DOHH2 (cell line): ENCODE results near the gene EHMT2.

Experiments
- CTCF ChIP-seq: fragments of 200-600 bp; sonication (generic); IDR thresholded peaks from one replicate; pipeline ENCODE4 v1.5.1; 2014; ENCODE audit warnings: antibody characterized with exemption, mild to moderate bottlenecking, low read depth, low read length; ENCODE audit not compliant: poor library complexity, severe bottlenecking
- EZH2phosphoT487 ChIP-seq: fragments of 200-600 bp; sonication (generic); IDR thresholded peaks from 2 replicates; pipeline ENCODE4 v1.6.1; 2017; ENCODE audit warnings: borderline replicate concordance, mild to moderate bottlenecking, antibody characterized with exemption, low read length, moderate library complexity, mixed read lengths

- TF ChIP-seq CTCF, result no peak
- TF ChIP-seq EZH2phosphoT487, result no peak
Measured at GRCh38 chr6:31836474-31837368, 60.8 kb downstream of the EHMT2 start.
